BJ (cell line): ENCODE measurements around the gene CARMIL1. TPM values are rescaled to one million over a fixed set of nuclear protein-coding genes. Genes with fewer than 3 reads are reported as not detected.
"Not testable (repeated sequence)": the region's sequence is repeated elsewhere in the genome, so short reads cannot be mapped to it uniquely, and the experiment has no call there.

Experiments used
- CTCF ChIA-PET: fragments of 350-600 bp; formaldehyde crosslinking; extraction: SDS; loops from one replicate; lab custom pipeline; 2021; ENCODE audit warnings: antibody characterized with exemption, inconsistent platforms; lab: Yijun Ruan, JAX
- POLR2A ChIA-PET: fragments of 300-600 bp; sonication (Branson Sonifier 250); formaldehyde crosslinking; extraction: SDS; loops from one replicate; lab custom pipeline; 2021; ENCODE audit warnings: antibody characterized with exemption; lab: Charles Lee
- DNase-seq: peaks from one replicate; pipeline ENCODE4 v3.0.0-alpha.2; 2011; ENCODE audit warnings: low read depth
- H3K27me3 ChIP-seq: 2 replicates; pipeline ENCODE4 v1.6.0; 2011; ENCODE audit warnings: low read length; ENCODE audit not compliant: control insufficient read depth, insufficient read depth
- H3K36me3 ChIP-seq: 2 replicates; pipeline ENCODE4 v1.5.1; 2011; ENCODE audit warnings: low read length; ENCODE audit not compliant: control insufficient read depth, insufficient read depth
- H3K4me3 ChIP-seq: 2 replicates; pipeline ENCODE4 v1.5.1; 2011; ENCODE audit warnings: low read depth, mild to moderate bottlenecking, control low read depth, low read length
- polyA plus RNA-seq: library from polyadenylated mRNA; depleted of rRNA; stranded (reverse); fragments of >200 nt; gene quantifications from 2 replicates; pipeline ENCODE4 v1.2.3, GENCODE V29; 2011
- TF ChIP-seq, protein P1 (sequence below): IDR thresholded peaks from 2 replicates; pipeline ENCODE4 v1.5.1; 2011; ENCODE audit warnings: low read depth, mild to moderate bottlenecking, control low read depth, inconsistent platforms, low read length, moderate library complexity; ENCODE audit not compliant: insufficient read depth

Gene CARMIL1
- polyA plus RNA-seq, 1 experiment: 3.7 TPM

DNA sequence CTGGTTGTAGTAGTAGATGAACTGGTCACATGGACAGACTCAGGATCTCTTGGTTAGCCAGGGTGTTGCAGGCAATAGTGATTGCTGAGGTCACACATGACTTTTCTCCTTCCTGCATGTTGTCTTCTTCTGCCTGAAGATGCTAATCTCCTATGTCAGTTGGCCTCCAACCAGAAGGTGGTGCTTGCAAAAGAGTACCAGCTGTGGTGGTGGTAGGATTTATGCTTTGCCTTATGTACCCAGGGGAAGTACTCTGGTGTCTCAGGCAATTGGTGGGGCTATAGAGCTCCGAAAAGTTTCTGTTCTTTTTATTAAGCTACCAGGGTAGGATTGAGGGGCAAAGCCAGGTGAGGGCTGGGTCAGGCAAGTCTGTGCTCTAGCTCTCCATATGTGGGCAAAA is 98.5 kb downstream of the CARMIL1 start:
- H3K36me3 ChIP-seq: no peaks in the 10 kb centered on the region
- no peak overlapping the region for H3K4me3 ChIP-seq
- CTCF ChIA-PET: interaction anchor here (0.7 kb wide), 1 partner anchor 22 kb away, joined by 3 read pairs; no protein-coding TSS in a partner anchor
- DNase-seq: no peak
- POLR2A ChIA-PET: no interaction called here
- TF ChIP-seq, protein P1, sequence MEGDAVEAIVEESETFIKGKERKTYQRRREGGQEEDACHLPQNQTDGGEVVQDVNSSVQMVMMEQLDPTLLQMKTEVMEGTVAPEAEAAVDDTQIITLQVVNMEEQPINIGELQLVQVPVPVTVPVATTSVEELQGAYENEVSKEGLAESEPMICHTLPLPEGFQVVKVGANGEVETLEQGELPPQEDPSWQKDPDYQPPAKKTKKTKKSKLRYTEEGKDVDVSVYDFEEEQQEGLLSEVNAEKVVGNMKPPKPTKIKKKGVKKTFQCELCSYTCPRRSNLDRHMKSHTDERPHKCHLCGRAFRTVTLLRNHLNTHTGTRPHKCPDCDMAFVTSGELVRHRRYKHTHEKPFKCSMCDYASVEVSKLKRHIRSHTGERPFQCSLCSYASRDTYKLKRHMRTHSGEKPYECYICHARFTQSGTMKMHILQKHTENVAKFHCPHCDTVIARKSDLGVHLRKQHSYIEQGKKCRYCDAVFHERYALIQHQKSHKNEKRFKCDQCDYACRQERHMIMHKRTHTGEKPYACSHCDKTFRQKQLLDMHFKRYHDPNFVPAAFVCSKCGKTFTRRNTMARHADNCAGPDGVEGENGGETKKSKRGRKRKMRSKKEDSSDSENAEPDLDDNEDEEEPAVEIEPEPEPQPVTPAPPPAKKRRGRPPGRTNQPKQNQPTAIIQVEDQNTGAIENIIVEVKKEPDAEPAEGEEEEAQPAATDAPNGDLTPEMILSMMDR: no peak
- H3K27me3 ChIP-seq: no peaks in the 10 kb centered on the region

DNA sequence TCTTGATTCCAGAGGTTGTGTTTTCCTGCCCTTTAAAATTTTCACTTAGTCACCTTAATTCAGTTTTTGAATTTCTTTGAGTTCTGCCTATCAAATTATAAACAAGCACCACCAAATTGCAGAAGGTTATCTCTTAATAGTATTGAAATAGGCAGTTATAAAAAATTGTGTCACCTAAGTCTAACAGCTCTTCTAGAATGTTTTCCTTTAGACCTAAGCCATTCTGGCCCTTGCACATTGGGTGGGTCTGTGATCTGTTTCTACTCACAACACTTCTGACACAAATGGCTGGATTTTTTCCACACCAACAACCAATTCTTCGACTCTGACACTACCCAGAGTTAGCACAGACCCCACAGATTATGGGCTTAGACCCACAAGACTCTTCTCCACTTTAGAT is 101.9 kb downstream of the CARMIL1 start:
- Histone ChIP-seq H3K27me3 (no peaks in the 10 kb centered on the region), H3K36me3 (no peaks in the 10 kb centered on the region), H3K4me3 (no peak overlapping the region)
- ChIA-PET CTCF (interaction anchor here (0.5 kb wide), 1 partner anchor 952 kb away, joined by 3 read pairs; no protein-coding TSS in a partner anchor), POLR2A (no interaction called here)
- DNase-seq: no peak
- TF ChIP-seq, protein P1: no peak

DNA sequence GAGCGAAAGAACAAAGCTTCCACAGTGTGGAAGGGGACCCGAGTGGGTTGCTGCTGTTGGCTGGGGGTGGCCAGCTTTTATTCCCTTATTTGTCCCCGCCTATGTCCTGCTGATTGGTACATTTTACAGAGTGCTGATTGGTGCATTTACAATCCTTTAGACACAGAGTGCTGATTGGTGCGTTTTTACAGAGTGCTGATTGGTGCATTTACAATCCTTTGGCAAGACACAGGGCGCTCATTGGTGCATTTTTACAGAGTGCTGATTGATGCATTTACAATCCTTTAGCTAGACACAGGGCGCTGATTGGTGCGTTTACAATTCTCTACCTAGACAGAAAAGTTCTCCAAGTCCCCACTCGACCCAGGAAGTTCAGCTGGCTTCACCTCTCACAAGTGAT is 103.3 kb downstream of the CARMIL1 start:
- DNase-seq, CTCF ChIA-PET, H3K36me3 ChIP-seq, POLR2A ChIA-PET, H3K4me3 ChIP-seq, H3K27me3 ChIP-seq: not testable (repeated sequence)

DNA sequence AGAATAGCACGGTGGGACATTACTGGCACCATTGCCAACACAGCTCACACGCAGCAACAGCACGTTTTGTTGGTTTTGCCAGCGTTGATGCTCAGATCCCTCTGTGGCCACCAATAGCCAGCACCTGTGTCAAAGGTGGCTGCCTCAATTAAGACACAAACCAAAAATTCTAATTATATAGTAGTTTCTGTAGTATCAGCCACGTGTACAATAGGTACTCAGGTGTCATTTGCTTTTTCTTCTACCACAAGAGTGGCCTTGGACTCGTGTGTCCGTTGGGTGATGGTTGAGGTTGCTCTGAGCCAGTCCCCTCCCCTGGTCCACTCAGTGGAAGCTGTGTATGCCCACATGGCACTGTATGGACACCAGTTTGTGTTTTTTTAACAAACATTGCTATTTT is 105.1 kb downstream of the CARMIL1 start:
- TF ChIP-seq, protein P1: no peak
- Histone ChIP-seq H3K36me3 (no peaks in the 10 kb centered on the region), H3K27me3 (no peaks in the 10 kb centered on the region), H3K4me3 (no peak overlapping the region)
- CTCF ChIA-PET: interaction anchor here (0.6 kb wide), 1 partner anchor 72 kb away, joined by 4 read pairs; no protein-coding TSS in a partner anchor
- no peak for DNase-seq
- POLR2A ChIA-PET: no interaction called here

DNA sequence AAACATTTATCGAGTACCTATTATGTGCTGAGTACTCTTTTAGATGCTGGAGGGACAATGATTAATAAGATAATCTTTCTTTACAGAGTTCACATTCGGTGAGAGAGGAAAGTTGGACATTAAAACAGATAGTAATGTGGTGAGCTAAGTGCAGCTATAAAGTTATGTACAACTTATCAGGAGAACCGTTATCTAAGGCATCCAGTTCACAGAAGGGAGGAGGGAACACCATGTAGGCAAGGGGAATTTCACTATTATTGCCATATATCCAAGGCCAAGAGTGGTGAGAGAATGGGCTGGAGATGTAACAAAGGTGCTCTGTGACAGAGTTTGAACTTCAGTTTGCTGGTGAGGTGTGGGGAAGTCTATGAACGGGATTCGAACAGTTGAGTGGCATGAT is 105.8 kb downstream of the CARMIL1 start:
- POLR2A ChIA-PET: no interaction called here
- CTCF ChIA-PET: interaction anchor here (0.6 to 1.6 kb wide), 2 partner anchors 14 to 71 kb away, joined by 3 to 4 read pairs; no protein-coding TSS in a partner anchor
- Histone ChIP-seq H3K36me3 (no peaks in the 10 kb centered on the region), H3K4me3 (no peak overlapping the region), H3K27me3 (no peaks in the 10 kb centered on the region)
- TF ChIP-seq, protein P1: no peak
- no peak for DNase-seq

DNA sequence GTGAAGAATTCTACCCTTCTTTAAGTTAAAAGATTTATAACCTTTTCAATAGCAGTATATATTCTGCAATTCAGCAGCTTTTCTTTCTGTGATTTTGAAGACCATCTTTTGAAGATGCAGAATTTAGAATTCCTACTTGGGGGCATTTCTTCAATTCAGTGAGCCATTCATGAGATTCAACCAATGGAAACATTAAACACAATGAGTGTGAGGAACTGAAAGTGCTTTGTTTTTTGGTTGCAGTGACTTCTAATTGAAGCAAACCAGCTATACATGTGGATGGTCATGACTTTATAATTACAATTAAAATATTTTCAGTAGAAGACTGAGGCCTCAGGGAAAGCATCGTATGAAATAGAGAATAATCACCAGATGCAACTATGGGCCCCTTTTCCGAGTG is 108.3 kb downstream of the CARMIL1 start:
- TF ChIP-seq, protein P1: no peak
- Histone ChIP-seq H3K27me3 (no peaks in the 10 kb centered on the region), H3K36me3 (no peaks in the 10 kb centered on the region), H3K4me3 (no peak overlapping the region)
- ChIA-PET POLR2A (no interaction called here), CTCF (interaction anchor here (0.9 to 1.2 kb wide), 3 partner anchors 11 to 109 kb away, joined by 3 read pairs; no protein-coding TSS in a partner anchor)
- no peak for DNase-seq
